NCI-H128 (cell line): Measurements from ENCODE around the gene SMC1A.
"Not testable (repeated sequence)": the region's sequence is repeated elsewhere in the genome, so short reads cannot be mapped to it uniquely, and the experiment has no call there.

Experiments
- DNase-seq: peaks from one replicate; lab custom pipeline; 2025; ENCODE audit not compliant: unreplicated experiment; lab: John Stamatoyannopoulos, UW

The SMC1A gene

DNA sequence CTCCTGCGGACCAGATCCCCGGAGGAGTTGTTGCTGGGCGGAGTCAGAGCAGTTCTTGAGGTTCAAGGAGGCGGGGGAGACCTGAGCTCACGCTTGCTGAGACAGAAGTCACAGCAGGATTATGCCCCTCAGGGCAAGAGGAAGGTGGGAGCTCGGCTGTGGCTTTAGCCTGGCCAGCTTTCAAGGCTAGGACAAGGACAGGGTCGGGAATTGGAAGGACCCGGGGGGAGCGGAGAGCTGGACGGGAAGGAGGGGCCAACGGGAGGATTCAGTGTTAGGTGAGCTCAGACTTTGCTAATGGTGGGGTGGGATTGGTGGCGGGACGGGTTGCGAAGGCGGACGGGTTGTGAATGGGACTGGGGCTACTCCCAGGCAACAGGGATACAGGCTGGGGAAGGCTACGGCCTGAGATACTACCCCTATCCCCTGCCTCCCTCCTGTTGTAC is 430 bp upstream of the SMC1A start, which contains the start of gene RIBC1:
Gene RIBC1, plus strand, starts transcription at position 13 of the 446 bp plus-strand sequence. CDS start 3,404 bp downstream, outside the sequence.
- DNase-seq: no peak

DNA sequence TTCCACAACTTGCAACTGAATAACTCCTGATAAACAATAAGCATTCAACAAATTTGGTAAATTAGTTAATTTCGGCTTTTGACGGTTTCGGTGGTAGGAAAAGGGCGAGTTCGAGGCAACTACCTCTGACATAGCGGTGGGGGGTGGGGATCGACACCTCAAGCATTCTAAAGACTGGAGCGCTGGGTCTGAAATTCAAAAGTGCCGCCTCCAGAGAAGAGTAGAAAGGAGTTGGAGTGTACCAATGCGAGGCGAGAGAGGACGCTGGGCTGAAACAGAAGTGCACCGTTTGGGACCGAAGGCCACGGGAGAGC is 725 bp downstream of the SMC1A start:
- peak; percentile 35 for DNase-seq

DNA sequence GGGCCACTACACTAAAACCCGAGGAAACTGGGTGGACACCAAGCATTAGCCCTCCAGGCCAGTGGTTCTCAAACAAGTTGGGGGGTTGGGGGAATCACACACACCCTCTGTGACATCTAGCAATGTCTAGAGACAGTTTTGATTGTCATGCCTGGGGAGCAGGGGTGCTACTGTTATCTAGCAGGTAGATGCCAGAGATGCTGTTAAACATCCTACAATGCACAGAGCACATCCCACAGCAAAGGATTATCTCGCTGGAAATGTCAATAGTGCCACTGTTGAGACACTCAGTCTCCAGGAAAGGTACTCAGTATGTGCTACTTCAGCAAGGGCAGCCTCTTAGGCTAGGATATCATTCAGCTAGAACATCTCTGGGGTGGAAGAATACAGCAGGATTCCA is 1.3 kb downstream of the SMC1A start:
- DNase-seq: no peak

DNA sequence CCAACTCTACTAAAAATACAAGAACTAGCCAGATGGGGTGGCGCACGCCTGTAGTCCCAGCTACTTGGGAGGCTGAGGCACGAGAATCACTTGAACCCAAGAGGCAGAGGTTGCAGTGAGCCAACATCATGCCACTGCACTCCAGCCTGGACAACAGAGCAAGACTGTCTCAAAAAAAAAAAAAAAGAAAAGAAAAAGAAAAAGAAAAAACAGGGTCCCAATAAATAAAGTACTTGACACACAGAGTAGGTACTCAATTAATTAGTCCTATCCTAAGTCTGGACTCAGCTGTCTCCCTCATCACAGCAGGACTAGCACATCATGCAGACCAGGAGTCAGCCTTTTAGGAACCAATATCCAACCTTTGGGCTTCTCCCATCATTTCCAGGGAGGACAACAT is 2.1 kb downstream of the SMC1A start:
- DNase-seq: not testable (repeated sequence)

DNA sequence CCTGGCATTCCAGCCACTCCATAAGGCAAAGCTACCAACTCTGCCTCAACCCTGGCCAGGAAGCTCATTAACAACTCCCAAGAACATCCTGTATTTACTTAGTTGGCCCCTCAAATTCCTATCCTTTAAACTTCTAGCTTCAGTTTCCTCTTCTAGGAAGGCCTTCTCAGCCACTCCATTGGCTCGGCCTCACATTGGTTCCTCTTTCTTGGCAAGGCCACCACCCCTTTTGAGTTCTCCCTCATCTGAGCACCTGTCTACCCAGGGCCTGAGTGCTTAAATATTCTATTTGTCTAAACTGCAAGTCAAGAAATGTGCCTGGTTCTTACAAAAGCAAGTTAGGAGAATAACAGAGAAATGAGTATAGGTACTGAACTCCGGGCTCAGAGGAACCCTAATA is 10.0 kb downstream of the SMC1A start:
- no peak for DNase-seq

- DNase-seq: no peak
Observed at GRCh38 chrX:53403535-53403934, 18.9 kb downstream of the SMC1A start.

DNA sequence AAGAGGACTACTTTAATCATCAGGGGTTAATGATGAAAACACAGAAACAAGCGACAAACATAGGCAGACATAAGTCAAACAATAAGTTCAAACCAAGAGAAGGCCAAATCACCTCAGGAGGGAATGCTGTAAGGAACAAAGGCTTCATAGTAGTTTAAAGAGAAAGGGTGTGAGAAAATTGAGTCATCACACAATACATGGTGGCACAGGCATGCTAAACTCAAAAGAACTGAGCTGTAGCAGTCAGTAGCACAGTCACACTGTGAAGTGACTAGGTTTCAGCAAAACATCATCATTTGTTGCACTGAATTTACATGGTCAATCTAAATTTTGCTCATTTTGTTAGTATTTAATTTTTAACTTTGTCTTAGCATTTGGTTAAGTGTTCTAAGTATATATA is 24.2 kb downstream of the SMC1A start:
- DNase-seq: no peak

GRCh38 chrX:53395605-53396298 is 26.7 kb downstream of the SMC1A start:
- DNase-seq: no peak

DNA sequence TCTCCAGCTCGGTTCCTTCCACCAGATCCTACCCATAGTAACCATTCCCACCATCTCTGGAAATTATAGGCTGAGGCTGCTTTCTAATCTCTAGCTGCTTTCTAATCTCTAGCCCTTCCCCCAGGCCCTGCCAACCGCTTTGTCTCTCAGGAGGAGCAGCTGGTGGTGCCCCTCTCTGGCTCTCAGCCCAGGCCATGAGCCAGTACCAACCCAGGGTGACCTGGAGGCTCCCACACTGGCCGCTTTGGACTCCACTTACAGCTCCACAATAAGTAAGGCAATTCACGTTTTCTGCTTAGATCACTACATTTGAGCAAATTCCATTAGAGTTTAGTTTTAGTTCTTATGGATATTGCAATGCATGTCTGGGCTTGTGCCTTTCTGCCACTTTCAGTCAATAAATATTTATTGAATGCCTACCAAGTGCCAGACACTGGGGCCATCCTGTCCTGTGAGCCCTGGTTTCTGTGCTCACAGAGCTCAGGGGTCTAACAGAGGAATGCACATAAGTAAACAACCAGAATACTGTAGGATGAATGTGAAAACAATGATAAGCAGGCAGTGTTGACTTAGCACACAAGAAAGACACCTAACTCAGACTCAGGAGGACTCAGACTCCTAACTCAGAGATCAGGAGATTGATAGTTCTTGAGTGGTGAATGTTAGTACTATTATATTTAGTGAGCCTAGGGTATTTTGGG is 38.9 kb downstream of the SMC1A start:
- no peak for DNase-seq

GRCh38 chrX:53379747-53380146 is 42.7 kb downstream of the SMC1A start:
- DNase-seq: no peak

- no peak for DNase-seq
Observed at GRCh38 chrX:53379008-53379710, 43.3 kb downstream of the SMC1A start.

GRCh38 chrX:53377464-53377863 is 45.0 kb downstream of the SMC1A start:
- DNase-seq: no peak

DNA sequence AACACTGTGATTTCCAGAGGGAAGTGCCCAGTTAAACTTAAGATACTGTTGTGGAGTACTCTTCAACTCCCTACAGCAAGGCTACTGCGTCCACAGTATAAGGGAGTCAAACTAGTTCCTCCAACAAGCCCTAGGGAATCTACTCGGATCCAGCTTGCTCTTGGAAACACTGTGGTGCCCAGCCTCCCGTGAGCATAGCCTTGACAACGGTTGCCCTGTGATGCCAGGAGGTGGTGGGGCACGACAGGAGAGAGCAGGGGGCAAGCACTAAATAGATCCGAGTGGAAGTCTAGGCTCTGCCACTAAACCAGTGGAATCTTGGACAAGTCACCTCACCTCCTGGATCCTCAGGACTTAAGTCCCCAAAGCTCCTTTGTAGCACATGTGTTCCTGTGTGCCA is 45.6 kb downstream of the SMC1A start:
- no peak for DNase-seq

- no peak for DNase-seq
Observed at GRCh38 chrX:53374923-53375322, 47.5 kb downstream of the SMC1A start.

- DNase-seq: no peak
Observed at GRCh38 chrX:53374222-53374820, 48.1 kb downstream of the SMC1A start.

DNA sequence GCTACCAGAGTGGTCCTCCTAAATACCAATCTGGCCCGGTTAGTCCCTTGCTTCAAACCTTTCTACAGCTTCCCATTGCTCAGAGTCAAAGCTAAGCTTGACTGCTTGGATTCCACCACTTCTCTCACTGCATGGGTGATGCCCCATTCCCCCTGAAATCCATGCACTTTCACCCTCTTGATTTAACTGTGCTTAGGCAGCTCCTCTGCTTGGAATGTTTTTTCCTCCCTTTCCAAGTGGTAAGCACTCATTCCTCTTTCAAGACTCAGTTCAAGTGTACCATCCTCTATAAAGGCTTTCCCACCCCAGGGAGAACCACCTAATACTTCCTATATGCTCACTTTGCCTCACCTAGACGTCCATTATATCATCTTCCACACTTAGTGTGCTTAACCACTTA is 49.1 kb downstream of the SMC1A start:
- DNase-seq: no peak

DNA sequence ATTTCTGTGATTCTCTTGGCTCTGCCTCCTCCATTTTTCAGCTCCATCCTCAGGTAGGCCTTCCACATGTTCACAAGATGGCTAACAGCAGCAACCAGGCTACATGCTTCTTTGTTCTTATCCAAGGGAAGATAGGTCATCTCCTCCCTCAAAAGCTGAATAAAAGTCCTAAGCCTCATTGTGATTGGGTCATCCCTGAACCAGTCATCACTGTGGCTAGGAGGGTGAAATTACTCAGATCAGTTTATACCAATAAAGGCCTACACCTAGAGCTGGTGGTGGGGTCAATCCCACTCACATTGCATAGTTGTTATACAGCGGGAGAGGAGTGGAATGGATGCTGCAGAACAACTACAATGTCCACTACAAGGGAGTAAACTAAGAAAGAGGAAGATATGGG is 56.0 kb downstream of the SMC1A start:
- DNase-seq: not testable (repeated sequence)

DNA sequence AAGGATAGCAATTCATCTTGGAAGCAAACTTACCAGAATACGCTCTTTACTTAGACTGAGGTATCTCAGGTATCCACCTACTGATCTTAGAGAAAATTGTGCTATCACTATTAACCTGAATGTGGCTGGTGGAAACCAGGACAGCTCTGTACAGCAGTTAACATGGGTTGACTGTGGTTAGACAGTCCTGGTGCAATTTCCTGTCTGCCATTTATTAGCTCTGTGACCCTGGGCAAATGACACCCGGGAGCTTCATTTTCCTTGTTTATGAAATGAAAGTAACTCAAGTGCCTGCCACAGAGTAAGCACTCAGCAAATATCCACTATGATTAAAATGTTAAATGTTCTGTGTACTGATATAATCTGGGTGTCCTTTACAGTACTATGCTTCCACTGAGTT is 60.0 kb downstream of the SMC1A start:
- no peak for DNase-seq

DNA sequence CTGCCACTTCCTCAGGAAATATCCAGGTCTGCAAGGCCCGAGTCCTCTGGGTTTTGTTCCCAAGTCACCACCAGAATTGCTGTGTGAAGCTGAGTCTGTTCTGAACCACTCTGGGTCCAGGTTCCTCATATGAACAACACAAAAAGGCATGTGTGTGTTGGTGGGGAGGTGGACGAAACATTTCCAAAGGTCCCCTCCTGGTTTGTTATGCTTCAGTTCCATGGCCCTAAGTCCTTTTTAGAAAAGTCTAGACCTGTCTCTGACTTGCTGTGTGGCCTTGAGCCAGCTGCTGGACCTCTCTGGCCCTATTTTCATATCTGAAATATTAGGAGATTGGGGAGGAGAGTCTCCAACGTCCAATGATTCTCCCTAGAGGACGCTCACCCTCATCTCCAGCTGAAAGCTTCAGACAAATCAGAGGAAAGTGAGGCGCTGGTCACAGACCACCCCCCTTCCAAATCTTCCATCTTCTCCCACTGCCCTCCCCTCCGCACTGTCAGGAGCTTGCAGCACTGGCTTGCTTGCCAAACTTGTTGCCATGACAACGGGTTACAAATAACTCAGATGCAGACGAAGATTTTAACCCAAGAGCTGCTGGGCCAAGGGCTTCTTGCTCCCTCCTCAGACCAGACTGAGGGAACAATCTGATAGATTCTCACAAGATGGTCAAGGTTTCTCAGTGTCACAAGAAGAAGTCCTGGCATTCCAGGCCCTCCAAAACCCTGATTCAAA is 64.5 kb downstream of the SMC1A start:
- no peak for DNase-seq

- no peak for DNase-seq
Observed at GRCh38 chrX:53356186-53356585, 66.3 kb downstream of the SMC1A start.

DNA sequence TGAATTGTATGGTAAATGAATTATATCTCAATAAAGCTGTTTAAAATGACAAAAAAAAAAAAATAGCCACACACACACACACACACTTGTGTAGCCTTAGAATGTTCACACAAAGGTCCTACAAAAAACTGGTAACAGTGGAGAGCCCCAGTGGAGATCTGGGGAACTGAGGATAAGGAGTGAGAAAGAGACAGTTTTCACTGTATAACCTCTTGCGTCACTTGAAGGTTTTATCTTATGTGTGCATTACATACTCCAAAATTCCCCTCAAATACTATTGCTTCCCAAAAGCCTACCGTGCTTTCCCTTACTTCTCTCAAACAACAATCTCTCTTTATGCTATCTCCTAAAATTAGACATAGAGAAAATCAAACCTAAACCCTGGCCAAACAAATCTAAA is 67.8 kb downstream of the SMC1A start:
- no peak for DNase-seq
